Neural crest cell (in vitro differentiated cells): ENCODE data around the gene DBP. TPM values are rescaled to one million over a fixed set of nuclear protein-coding genes. Genes with fewer than 3 reads are reported as not detected.
A peak's percentile ranks its signal among the peaks of the same experiment; 100 is the strongest.

Experiments used
- DNase-seq: peaks from one replicate; pipeline ENCODE4 v3.0.0; 2021; ENCODE audit warnings: low read depth, mixed read lengths, low spot score
- H3K27ac Mint-ChIP-seq: one replicate; pipeline ENCODE4 v1.8.0; 2021; ENCODE audit warnings: mild to moderate bottlenecking, mixed read lengths; ENCODE audit not compliant: unreplicated experiment
- H3K27me3 Mint-ChIP-seq: 2 replicates; pipeline ENCODE4 v1.8.0; 2021; ENCODE audit warnings: low read depth, mild to moderate bottlenecking, mixed read lengths
- H3K36me3 Mint-ChIP-seq: 2 replicates; pipeline ENCODE4 v1.8.0; 2021; ENCODE audit warnings: low read depth, mild to moderate bottlenecking, mixed read lengths
- H3K4me1 Mint-ChIP-seq: 2 replicates; pipeline ENCODE4 v1.8.0; 2021; ENCODE audit warnings: mixed read lengths
- H3K4me3 Mint-ChIP-seq: one replicate; pipeline ENCODE4 v1.8.0; 2021; ENCODE audit warnings: mild to moderate bottlenecking, mixed read lengths
- H3K9me3 Mint-ChIP-seq: 2 replicates; pipeline ENCODE4 v1.8.0; 2021; ENCODE audit warnings: mixed read lengths
- total RNA-seq: library from RNA; stranded (reverse); gene quantifications from 2 replicates; pipeline ENCODE4 v1.2.1, GENCODE V29; 2021
- TF ChIP-seq, protein P1 (sequence below): fragments of 200-600 bp; sonication (generic); conservative IDR thresholded peaks from 2 replicates; pipeline ENCODE4 v1.5.0; 2021; ENCODE audit warnings: antibody characterized with exemption, mild to moderate bottlenecking

The DBP gene
- total RNA-seq, 1 donor from 2014 or later, result 5.2 TPM

DNA sequence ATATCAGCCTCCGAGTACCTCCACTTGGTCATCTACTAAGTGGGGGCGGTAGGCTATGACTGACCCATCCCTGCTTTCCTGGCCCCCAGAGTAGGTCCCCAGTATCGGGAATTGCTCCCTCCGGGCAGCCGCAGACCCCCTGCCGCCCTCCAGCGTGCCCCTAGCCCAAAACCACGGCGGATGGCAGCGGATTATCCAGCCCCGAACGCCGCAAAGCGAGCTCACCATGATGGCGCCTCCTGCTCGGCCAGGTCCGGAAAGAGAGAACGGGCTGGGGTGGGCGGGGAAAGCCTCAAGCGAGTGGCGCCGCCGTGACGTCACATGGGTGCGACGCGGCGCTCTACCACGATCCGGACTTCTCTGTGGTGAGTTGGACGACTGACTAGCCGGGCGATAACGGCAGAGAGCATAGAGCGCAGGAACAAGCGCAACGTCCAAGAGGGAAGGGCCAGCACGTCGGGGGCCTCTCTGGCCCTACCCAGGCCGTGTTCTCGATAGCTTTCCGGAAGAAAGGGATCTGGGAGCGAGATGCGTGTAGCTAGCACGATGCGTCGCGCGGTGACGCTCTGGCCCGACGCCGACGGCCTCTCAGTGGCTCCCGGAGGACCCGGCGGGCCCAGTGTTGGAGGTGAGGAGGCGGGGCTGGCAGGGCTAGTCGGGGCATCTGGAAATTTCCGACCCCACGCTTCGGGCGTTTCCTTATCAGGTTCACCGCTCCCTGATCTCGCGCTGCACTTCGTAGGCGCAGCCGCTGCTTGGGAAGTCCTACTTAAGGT, 18.1 kb downstream of the DBP start, which contains the start of the genes RPL18 and SPHK2:
Gene RPL18 (minus strand): TSS at position 263 of the 776 bp plus-strand sequence. CDS start 35 bp downstream, at position 228.
Gene SPHK2 (plus strand): TSS at position 591 of the 776 bp plus-strand sequence. CDS start 1,009 bp downstream, outside the sequence.
- peaks cover 66% of the 10 kb centered on the region for H3K4me1 Mint-ChIP-seq
- peaks cover 20% of the 10 kb centered on the region for H3K36me3 Mint-ChIP-seq
- H3K27ac Mint-ChIP-seq, result peak within 1 kb of the TSS; percentile 100
- peak within 1 kb of the TSS; percentile 96 for H3K4me3 Mint-ChIP-seq
- H3K27me3 Mint-ChIP-seq, result peaks cover 5% of the 10 kb centered on the region
- peak; percentile 92 for DNase-seq
- H3K9me3 Mint-ChIP-seq, result no peaks in the 10 kb centered on the region
- TF ChIP-seq, protein P1, sequence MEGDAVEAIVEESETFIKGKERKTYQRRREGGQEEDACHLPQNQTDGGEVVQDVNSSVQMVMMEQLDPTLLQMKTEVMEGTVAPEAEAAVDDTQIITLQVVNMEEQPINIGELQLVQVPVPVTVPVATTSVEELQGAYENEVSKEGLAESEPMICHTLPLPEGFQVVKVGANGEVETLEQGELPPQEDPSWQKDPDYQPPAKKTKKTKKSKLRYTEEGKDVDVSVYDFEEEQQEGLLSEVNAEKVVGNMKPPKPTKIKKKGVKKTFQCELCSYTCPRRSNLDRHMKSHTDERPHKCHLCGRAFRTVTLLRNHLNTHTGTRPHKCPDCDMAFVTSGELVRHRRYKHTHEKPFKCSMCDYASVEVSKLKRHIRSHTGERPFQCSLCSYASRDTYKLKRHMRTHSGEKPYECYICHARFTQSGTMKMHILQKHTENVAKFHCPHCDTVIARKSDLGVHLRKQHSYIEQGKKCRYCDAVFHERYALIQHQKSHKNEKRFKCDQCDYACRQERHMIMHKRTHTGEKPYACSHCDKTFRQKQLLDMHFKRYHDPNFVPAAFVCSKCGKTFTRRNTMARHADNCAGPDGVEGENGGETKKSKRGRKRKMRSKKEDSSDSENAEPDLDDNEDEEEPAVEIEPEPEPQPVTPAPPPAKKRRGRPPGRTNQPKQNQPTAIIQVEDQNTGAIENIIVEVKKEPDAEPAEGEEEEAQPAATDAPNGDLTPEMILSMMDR, result no peak

DNA sequence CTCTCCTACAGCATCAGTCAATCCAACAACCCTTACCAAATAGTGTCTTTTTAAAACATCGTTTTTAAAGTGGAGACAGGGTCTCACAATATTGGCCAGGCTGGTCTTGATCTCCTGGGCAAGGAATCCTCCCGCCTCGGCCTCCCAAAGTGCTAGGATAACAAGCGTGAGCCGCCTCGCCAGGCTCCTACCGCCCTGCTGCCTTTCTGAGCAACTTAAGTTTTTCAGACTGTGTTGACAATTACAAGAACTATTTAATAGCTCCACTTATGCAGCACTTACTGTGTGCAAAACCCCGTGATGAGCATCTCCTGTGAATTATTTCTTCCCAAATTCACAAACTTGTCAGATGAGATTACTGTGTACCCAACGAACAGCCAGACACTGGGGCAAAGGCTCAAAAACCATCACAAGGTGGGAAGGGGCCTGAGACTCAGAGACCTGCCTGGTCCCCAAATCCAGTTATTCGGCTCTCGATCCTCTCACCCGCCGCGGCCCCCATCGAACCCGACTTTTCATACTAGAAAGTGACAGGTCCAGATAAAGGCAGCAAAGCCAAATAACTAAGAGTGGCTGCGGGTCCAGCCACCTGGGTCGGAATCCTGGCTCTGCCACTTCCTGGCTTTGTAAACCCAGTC, 18.8 kb downstream of the DBP start:
- H3K27ac Mint-ChIP-seq, result peak overlapping the region; percentile 100
- H3K36me3 Mint-ChIP-seq, result peaks cover 26% of the 10 kb centered on the region
- H3K4me3 Mint-ChIP-seq, result peak overlapping the region; percentile 96
- no peaks in the 10 kb centered on the region for H3K9me3 Mint-ChIP-seq
- TF ChIP-seq, protein P1, result no peak
- H3K27me3 Mint-ChIP-seq, result peaks cover 10% of the 10 kb centered on the region
- no peak for DNase-seq
- H3K4me1 Mint-ChIP-seq, result peaks cover 66% of the 10 kb centered on the region

- Mint-ChIP-seq H3K36me3 (peaks cover 26% of the 10 kb centered on the region), H3K27ac (peak overlapping the region; percentile 19), H3K27me3 (peaks cover 10% of the 10 kb centered on the region), H3K9me3 (no peaks in the 10 kb centered on the region), H3K4me1 (peaks cover 60% of the 10 kb centered on the region), H3K4me3 (peak overlapping the region; percentile 96)
- no peak for DNase-seq
- TF ChIP-seq, protein P1, result no peak
These were observed 19.8 kb downstream of the DBP start for GRCh38 chr19:48617146-48617937.

- Mint-ChIP-seq H3K4me3 (peak overlapping the region; percentile 96), H3K36me3 (peaks cover 25% of the 10 kb centered on the region), H3K4me1 (peaks cover 56% of the 10 kb centered on the region), H3K27ac (peak overlapping the region; percentile 50), H3K27me3 (peaks cover 14% of the 10 kb centered on the region), H3K9me3 (no peaks in the 10 kb centered on the region)
- TF ChIP-seq, protein P1, result no peak
- DNase-seq, result no peak
These were observed 20.6 kb downstream of the DBP start for GRCh38 chr19:48616491-48617056.

DNA sequence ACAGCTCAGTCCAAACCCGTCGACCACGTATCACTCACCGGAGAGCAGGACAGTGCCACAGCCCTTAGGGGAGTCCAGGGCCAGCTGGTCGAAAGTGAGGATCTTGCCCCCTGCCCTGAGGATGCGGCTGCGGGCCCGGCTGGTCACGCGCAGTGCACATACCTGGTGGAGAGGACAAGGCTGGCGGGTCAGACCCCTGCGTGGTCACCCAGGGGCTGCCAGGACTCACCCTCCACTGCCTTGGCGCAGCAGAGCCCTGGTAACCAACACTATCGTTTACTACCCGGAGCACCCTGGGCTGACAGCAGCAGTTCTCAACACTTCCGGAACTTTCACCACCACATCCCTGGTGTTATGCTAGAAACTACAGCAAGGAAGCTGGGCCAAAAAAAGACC, 21.1 kb downstream of the DBP start:
- Mint-ChIP-seq H3K4me3 (peak overlapping the region; percentile 96), H3K4me1 (peaks cover 53% of the 10 kb centered on the region), H3K27ac (no peak overlapping the region), H3K9me3 (no peaks in the 10 kb centered on the region), H3K27me3 (peaks cover 14% of the 10 kb centered on the region), H3K36me3 (peaks cover 22% of the 10 kb centered on the region)
- TF ChIP-seq, protein P1, result no peak
- no peak for DNase-seq
